H1 (cell line): ENCODE data around the gene AP5M1. TPM values are rescaled to one million over a fixed set of nuclear protein-coding genes. Genes with fewer than 3 reads are reported as not detected.

Experiments
- CBX8 ChIP-seq: fragments of 300-800, 300-1000 bp; sonication (generic); IDR thresholded peaks from 2 replicates; pipeline ENCODE4 v1.7.1; 2016; ENCODE audit warnings: low read depth, low read length, borderline replicate concordance
- CREB1 ChIP-seq: IDR thresholded peaks from 2 replicates; pipeline ENCODE4 v1.6.1; 2012; ENCODE audit warnings: inconsistent platforms
- GABPA ChIP-seq: IDR thresholded peaks from 2 replicates; pipeline ENCODE4 v1.6.1; 2011; ENCODE audit warnings: mild to moderate bottlenecking, low read length, moderate library complexity, borderline replicate concordance; ENCODE audit not compliant: insufficient read depth
- NANOG ChIP-seq: IDR thresholded peaks from 2 replicates; pipeline ENCODE4 v1.6.1; 2011; ENCODE audit warnings: low read length, low read depth, mild to moderate bottlenecking, inconsistent platforms; ENCODE audit not compliant: insufficient read depth, poor library complexity, severe bottlenecking
- POLR2AphosphoS5 ChIP-seq: IDR thresholded peaks from 2 replicates; pipeline ENCODE4 v1.6.1; 2011; ENCODE audit warnings: low read depth, low read length
- SP4 ChIP-seq: IDR thresholded peaks from 2 replicates; pipeline ENCODE4 v1.6.1; 2012; ENCODE audit warnings: low read length, inconsistent platforms
- polyA plus RNA-seq, 7 experiments: library from polyadenylated mRNA; depleted of rRNA in 3 of 7; stranded (reverse) in 5 of 7; unstranded in 2 of 7; fragments of >200 nt in 5 of 7; fragments of 200-250 nt in 2 of 7; gene quantifications; 1 replicate in 5 of 7; 2 replicates in 1 of 7; 4 replicates in 1 of 7; pipeline versions ENCODE4 v1.2.1 to v1.2.3, GENCODE V29; 2011 to 2013; ENCODE audit warnings: missing spikeins in 2 of 7, mixed read lengths in 2 of 7
- total RNA-seq: library from RNA; stranded (reverse); fragmentation: NEBNext Ultra II Directional; extraction: Animal tissue kit (Norgen Biotek cat#: 25700); gene quantifications from 2 replicates; pipeline ENCODE4 v1.2.1, GENCODE V29; 2021
- TF ChIP-seq, protein P1 (sequence below): fragments of 300-600 bp; sonication (generic); IDR thresholded peaks from 2 replicates; pipeline ENCODE4 v1.7.1; 2012; ENCODE audit warnings: low read length, moderate library complexity, mild to moderate bottlenecking, inconsistent platforms; ENCODE audit not compliant: insufficient replicate concordance

AP5M1 gene
- total and polyA plus RNA-seq, 2 of the 8 experiments (the other 6 are each of a cell fraction or from before 2014, with no cell fraction given) = 20.9 to 51.9 TPM

DNA sequence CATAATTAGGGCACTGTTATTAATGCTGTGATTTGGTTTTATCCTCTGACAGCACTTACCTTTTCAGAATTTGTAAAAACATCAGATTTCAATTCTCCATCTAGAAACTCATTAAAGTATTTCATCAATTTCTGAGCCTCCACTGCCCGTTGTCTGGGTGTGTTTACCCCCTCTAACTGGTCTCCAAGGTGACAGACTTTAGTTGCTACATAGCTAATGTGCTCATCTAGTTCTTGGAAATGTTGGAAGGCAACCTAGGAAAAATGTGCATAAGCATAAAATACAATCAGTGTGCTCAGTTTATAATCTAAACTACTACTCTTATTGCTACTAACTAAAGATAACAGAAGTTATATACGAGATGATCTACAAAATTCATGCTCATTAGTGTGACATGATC lies 24.7 kb upstream of the AP5M1 start (continued):
- TF ChIP-seq, protein P1, sequence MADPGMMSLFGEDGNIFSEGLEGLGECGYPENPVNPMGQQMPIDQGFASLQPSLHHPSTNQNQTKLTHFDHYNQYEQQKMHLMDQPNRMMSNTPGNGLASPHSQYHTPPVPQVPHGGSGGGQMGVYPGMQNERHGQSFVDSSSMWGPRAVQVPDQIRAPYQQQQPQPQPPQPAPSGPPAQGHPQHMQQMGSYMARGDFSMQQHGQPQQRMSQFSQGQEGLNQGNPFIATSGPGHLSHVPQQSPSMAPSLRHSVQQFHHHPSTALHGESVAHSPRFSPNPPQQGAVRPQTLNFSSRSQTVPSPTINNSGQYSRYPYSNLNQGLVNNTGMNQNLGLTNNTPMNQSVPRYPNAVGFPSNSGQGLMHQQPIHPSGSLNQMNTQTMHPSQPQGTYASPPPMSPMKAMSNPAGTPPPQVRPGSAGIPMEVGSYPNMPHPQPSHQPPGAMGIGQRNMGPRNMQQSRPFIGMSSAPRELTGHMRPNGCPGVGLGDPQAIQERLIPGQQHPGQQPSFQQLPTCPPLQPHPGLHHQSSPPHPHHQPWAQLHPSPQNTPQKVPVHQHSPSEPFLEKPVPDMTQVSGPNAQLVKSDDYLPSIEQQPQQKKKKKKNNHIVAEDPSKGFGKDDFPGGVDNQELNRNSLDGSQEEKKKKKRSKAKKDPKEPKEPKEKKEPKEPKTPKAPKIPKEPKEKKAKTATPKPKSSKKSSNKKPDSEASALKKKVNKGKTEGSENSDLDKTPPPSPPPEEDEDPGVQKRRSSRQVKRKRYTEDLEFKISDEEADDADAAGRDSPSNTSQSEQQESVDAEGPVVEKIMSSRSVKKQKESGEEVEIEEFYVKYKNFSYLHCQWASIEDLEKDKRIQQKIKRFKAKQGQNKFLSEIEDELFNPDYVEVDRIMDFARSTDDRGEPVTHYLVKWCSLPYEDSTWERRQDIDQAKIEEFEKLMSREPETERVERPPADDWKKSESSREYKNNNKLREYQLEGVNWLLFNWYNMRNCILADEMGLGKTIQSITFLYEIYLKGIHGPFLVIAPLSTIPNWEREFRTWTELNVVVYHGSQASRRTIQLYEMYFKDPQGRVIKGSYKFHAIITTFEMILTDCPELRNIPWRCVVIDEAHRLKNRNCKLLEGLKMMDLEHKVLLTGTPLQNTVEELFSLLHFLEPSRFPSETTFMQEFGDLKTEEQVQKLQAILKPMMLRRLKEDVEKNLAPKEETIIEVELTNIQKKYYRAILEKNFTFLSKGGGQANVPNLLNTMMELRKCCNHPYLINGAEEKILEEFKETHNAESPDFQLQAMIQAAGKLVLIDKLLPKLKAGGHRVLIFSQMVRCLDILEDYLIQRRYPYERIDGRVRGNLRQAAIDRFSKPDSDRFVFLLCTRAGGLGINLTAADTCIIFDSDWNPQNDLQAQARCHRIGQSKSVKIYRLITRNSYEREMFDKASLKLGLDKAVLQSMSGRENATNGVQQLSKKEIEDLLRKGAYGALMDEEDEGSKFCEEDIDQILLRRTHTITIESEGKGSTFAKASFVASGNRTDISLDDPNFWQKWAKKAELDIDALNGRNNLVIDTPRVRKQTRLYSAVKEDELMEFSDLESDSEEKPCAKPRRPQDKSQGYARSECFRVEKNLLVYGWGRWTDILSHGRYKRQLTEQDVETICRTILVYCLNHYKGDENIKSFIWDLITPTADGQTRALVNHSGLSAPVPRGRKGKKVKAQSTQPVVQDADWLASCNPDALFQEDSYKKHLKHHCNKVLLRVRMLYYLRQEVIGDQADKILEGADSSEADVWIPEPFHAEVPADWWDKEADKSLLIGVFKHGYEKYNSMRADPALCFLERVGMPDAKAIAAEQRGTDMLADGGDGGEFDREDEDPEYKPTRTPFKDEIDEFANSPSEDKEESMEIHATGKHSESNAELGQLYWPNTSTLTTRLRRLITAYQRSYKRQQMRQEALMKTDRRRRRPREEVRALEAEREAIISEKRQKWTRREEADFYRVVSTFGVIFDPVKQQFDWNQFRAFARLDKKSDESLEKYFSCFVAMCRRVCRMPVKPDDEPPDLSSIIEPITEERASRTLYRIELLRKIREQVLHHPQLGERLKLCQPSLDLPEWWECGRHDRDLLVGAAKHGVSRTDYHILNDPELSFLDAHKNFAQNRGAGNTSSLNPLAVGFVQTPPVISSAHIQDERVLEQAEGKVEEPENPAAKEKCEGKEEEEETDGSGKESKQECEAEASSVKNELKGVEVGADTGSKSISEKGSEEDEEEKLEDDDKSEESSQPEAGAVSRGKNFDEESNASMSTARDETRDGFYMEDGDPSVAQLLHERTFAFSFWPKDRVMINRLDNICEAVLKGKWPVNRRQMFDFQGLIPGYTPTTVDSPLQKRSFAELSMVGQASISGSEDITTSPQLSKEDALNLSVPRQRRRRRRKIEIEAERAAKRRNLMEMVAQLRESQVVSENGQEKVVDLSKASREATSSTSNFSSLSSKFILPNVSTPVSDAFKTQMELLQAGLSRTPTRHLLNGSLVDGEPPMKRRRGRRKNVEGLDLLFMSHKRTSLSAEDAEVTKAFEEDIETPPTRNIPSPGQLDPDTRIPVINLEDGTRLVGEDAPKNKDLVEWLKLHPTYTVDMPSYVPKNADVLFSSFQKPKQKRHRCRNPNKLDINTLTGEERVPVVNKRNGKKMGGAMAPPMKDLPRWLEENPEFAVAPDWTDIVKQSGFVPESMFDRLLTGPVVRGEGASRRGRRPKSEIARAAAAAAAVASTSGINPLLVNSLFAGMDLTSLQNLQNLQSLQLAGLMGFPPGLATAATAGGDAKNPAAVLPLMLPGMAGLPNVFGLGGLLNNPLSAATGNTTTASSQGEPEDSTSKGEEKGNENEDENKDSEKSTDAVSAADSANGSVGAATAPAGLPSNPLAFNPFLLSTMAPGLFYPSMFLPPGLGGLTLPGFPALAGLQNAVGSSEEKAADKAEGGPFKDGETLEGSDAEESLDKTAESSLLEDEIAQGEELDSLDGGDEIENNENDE = no peak
- TF ChIP-seq CBX8 (no peak), GABPA (no peak), SP4 (no peak), CREB1 (no peak), NANOG (no peak), POLR2AphosphoS5 (no peak)
